ENCODE results near the gene HAL. TPM values are rescaled to one million over a fixed set of nuclear protein-coding genes. Genes with fewer than 3 reads are reported as not detected.

The HAL gene
- total RNA-seq, 2 experiments from 2014 or later, result 0.56 to 0.58 TPM

GRCh38 chr12:95990136-95990535, 6.0 kb downstream of the HAL start:
- Mint-ChIP-seq H3K4me3 (no peak overlapping the region), H3K36me3 (no peaks in the 10 kb centered on the region), H3K9me3 (no peaks in the 10 kb centered on the region), H3K27me3 (no peaks in the 10 kb centered on the region), H3K27ac (no peak overlapping the region), H3K4me1 (no peaks in the 10 kb centered on the region)
- no peak for DNase-seq

GRCh38 chr12:95989504-95990123, 6.5 kb downstream of the HAL start:
- H3K4me1 Mint-ChIP-seq, result no peaks in the 10 kb centered on the region
- H3K4me3 Mint-ChIP-seq, result no peak overlapping the region
- no peaks in the 10 kb centered on the region for H3K9me3 Mint-ChIP-seq
- H3K27me3 Mint-ChIP-seq, result no peaks in the 10 kb centered on the region
- H3K27ac Mint-ChIP-seq, result no peak overlapping the region
- no peaks in the 10 kb centered on the region for H3K36me3 Mint-ChIP-seq
- no peak for DNase-seq

- no peak for DNase-seq
- H3K9me3 Mint-ChIP-seq, result no peaks in the 10 kb centered on the region
- no peaks in the 10 kb centered on the region for H3K4me1 Mint-ChIP-seq
- no peaks in the 10 kb centered on the region for H3K27me3 Mint-ChIP-seq
- H3K27ac Mint-ChIP-seq, result no peak overlapping the region
- no peaks in the 10 kb centered on the region for H3K36me3 Mint-ChIP-seq
- no peak overlapping the region for H3K4me3 Mint-ChIP-seq
Measured at GRCh38 chr12:95988506-95989275, 7.5 kb downstream of the HAL start.

GRCh38 chr12:95986635-95987570, 9.2 kb downstream of the HAL start:
- DNase-seq, result no peak
- H3K9me3 Mint-ChIP-seq, result no peaks in the 10 kb centered on the region
- H3K4me1 Mint-ChIP-seq, result no peaks in the 10 kb centered on the region
- H3K36me3 Mint-ChIP-seq, result no peaks in the 10 kb centered on the region
- H3K4me3 Mint-ChIP-seq, result no peak overlapping the region
- H3K27ac Mint-ChIP-seq, result no peak overlapping the region
- no peaks in the 10 kb centered on the region for H3K27me3 Mint-ChIP-seq

GRCh38 chr12:95984682-95985081, 11.5 kb downstream of the HAL start:
- Mint-ChIP-seq H3K27ac (no peak overlapping the region), H3K9me3 (no peaks in the 10 kb centered on the region), H3K27me3 (no peaks in the 10 kb centered on the region), H3K4me1 (no peaks in the 10 kb centered on the region), H3K36me3 (no peaks in the 10 kb centered on the region), H3K4me3 (no peak overlapping the region)
- DNase-seq, result no peak

GRCh38 chr12:95982602-95983001, 13.5 kb downstream of the HAL start:
- no peak overlapping the region for H3K4me3 Mint-ChIP-seq
- H3K9me3 Mint-ChIP-seq, result no peaks in the 10 kb centered on the region
- H3K36me3 Mint-ChIP-seq, result no peaks in the 10 kb centered on the region
- H3K27me3 Mint-ChIP-seq, result no peaks in the 10 kb centered on the region
- no peak for DNase-seq
- no peaks in the 10 kb centered on the region for H3K4me1 Mint-ChIP-seq
- no peak overlapping the region for H3K27ac Mint-ChIP-seq

- Mint-ChIP-seq H3K9me3 (no peaks in the 10 kb centered on the region), H3K4me3 (no peak overlapping the region), H3K36me3 (no peaks in the 10 kb centered on the region), H3K4me1 (no peaks in the 10 kb centered on the region), H3K27me3 (no peaks in the 10 kb centered on the region), H3K27ac (no peak overlapping the region)
- DNase-seq, result no peak
Measured at GRCh38 chr12:95980437-95980836, 15.7 kb downstream of the HAL start.

- Mint-ChIP-seq H3K4me1 (no peaks in the 10 kb centered on the region), H3K27ac (no peak overlapping the region), H3K36me3 (no peaks in the 10 kb centered on the region), H3K9me3 (no peaks in the 10 kb centered on the region), H3K4me3 (no peak overlapping the region), H3K27me3 (no peaks in the 10 kb centered on the region)
- DNase-seq, result no peak
Measured at GRCh38 chr12:95978774-95979173, 17.4 kb downstream of the HAL start.

GRCh38 chr12:95978351-95978750, 17.8 kb downstream of the HAL start:
- H3K9me3 Mint-ChIP-seq, result no peaks in the 10 kb centered on the region
- H3K27ac Mint-ChIP-seq, result no peak overlapping the region
- no peak for DNase-seq
- no peaks in the 10 kb centered on the region for H3K36me3 Mint-ChIP-seq
- no peaks in the 10 kb centered on the region for H3K27me3 Mint-ChIP-seq
- H3K4me1 Mint-ChIP-seq, result no peaks in the 10 kb centered on the region
- no peak overlapping the region for H3K4me3 Mint-ChIP-seq

- H3K27ac Mint-ChIP-seq, result no peak overlapping the region
- DNase-seq, result no peak
- H3K27me3 Mint-ChIP-seq, result no peaks in the 10 kb centered on the region
- H3K9me3 Mint-ChIP-seq, result no peaks in the 10 kb centered on the region
- no peak overlapping the region for H3K4me3 Mint-ChIP-seq
- H3K4me1 Mint-ChIP-seq, result no peaks in the 10 kb centered on the region
- no peaks in the 10 kb centered on the region for H3K36me3 Mint-ChIP-seq
Measured at GRCh38 chr12:95977764-95978305, 18.3 kb downstream of the HAL start.

- H3K9me3 Mint-ChIP-seq, result no peaks in the 10 kb centered on the region
- H3K36me3 Mint-ChIP-seq, result no peaks in the 10 kb centered on the region
- no peaks in the 10 kb centered on the region for H3K27me3 Mint-ChIP-seq
- H3K27ac Mint-ChIP-seq, result no peak overlapping the region
- DNase-seq, result no peak
- no peaks in the 10 kb centered on the region for H3K4me1 Mint-ChIP-seq
- no peak overlapping the region for H3K4me3 Mint-ChIP-seq
Measured at GRCh38 chr12:95976416-95976832, 19.7 kb downstream of the HAL start.

- Mint-ChIP-seq H3K36me3 (no peaks in the 10 kb centered on the region), H3K27me3 (no peaks in the 10 kb centered on the region), H3K9me3 (no peaks in the 10 kb centered on the region), H3K4me3 (no peak overlapping the region), H3K27ac (no peak overlapping the region), H3K4me1 (no peaks in the 10 kb centered on the region)
- DNase-seq, result no peak
Measured at GRCh38 chr12:95975491-95975890, 20.7 kb downstream of the HAL start.

- no peak for DNase-seq
- H3K4me3 Mint-ChIP-seq, result no peak overlapping the region
- no peaks in the 10 kb centered on the region for H3K36me3 Mint-ChIP-seq
- H3K9me3 Mint-ChIP-seq, result no peaks in the 10 kb centered on the region
- H3K4me1 Mint-ChIP-seq, result no peaks in the 10 kb centered on the region
- H3K27ac Mint-ChIP-seq, result no peak overlapping the region
- H3K27me3 Mint-ChIP-seq, result no peaks in the 10 kb centered on the region
Measured at GRCh38 chr12:95974358-95974757, 21.8 kb downstream of the HAL start.

GRCh38 chr12:95972832-95973456, 23.2 kb downstream of the HAL start:
- Mint-ChIP-seq H3K27me3 (no peaks in the 10 kb centered on the region), H3K4me3 (no peak overlapping the region), H3K4me1 (no peaks in the 10 kb centered on the region), H3K27ac (no peak overlapping the region), H3K9me3 (no peaks in the 10 kb centered on the region), H3K36me3 (no peaks in the 10 kb centered on the region)
- DNase-seq, result no peak

GRCh38 chr12:95970905-95971304, 25.2 kb downstream of the HAL start:
- Mint-ChIP-seq H3K27ac (no peak overlapping the region), H3K9me3 (no peaks in the 10 kb centered on the region), H3K27me3 (no peaks in the 10 kb centered on the region), H3K4me1 (no peaks in the 10 kb centered on the region), H3K4me3 (no peak overlapping the region), H3K36me3 (peaks cover 3% of the 10 kb centered on the region)
- no peak for DNase-seq

Measured in activated naive CD8-positive, alpha-beta T cell treated with anti-CD3 and anti-CD28 coated beads for 36 hours (primary cell).